Osteocyte (in vitro differentiated cells): ENCODE measurements around the gene ST8SIA2. TPM values are rescaled to one million over a fixed set of nuclear protein-coding genes. Genes with fewer than 3 reads are reported as not detected.

Experiments
- DNase-seq: peaks from one replicate; pipeline ENCODE4 v3.0.0; 2021; ENCODE audit warnings: mixed read lengths; ENCODE audit not compliant: unreplicated experiment; ENCODE audit errors: extremely low spot score
- H3K27ac Mint-ChIP-seq: one replicate; pipeline ENCODE4 v1.8.0; 2021; ENCODE audit warnings: mild to moderate bottlenecking, mixed read lengths; ENCODE audit not compliant: unreplicated experiment
- H3K27me3 Mint-ChIP-seq: one replicate; pipeline ENCODE4 v1.8.0; 2021; ENCODE audit warnings: mixed read lengths; ENCODE audit not compliant: unreplicated experiment
- H3K36me3 Mint-ChIP-seq: one replicate; pipeline ENCODE4 v1.8.0; 2021; ENCODE audit warnings: mixed read lengths; ENCODE audit not compliant: unreplicated experiment
- H3K4me1 Mint-ChIP-seq: one replicate; pipeline ENCODE4 v1.8.0; 2021; ENCODE audit warnings: mixed read lengths; ENCODE audit not compliant: unreplicated experiment
- H3K4me3 Mint-ChIP-seq: one replicate; pipeline ENCODE4 v1.8.0; 2021; ENCODE audit warnings: mild to moderate bottlenecking, moderate library complexity, mixed read lengths; ENCODE audit not compliant: unreplicated experiment
- H3K9me3 Mint-ChIP-seq: one replicate; pipeline ENCODE4 v1.8.0; 2021; ENCODE audit warnings: mixed read lengths; ENCODE audit not compliant: unreplicated experiment
- CTCF ChIP-seq: fragments of 200-600 bp; sonication (generic); IDR thresholded peaks from 2 replicates; pipeline ENCODE4 v1.5.0; 2021; ENCODE audit warnings: antibody characterized with exemption, mild to moderate bottlenecking, moderate library complexity
- total RNA-seq: library from RNA; stranded (reverse); gene quantifications from 2 replicates; pipeline ENCODE4 v1.2.1, GENCODE V29; 2021

Gene ST8SIA2
- total RNA-seq, 1 donor from 2014 or later = 2.1 TPM

GRCh38 chr15:92384381-92384780 lies 9.3 kb upstream of the ST8SIA2 start:
- DNase-seq = no peak
- H3K4me1 Mint-ChIP-seq = peaks cover 14% of the 10 kb centered on the region
- H3K4me3 Mint-ChIP-seq = no peak overlapping the region
- peaks cover 47% of the 10 kb centered on the region for H3K27me3 Mint-ChIP-seq
- H3K9me3 Mint-ChIP-seq = peaks cover 2% of the 10 kb centered on the region
- no peak for TF ChIP-seq CTCF
- no peaks in the 10 kb centered on the region for H3K36me3 Mint-ChIP-seq
- no peak overlapping the region for H3K27ac Mint-ChIP-seq

- H3K9me3 Mint-ChIP-seq = no peaks in the 10 kb centered on the region
Observed at GRCh38 chr15:92385096-92385495, 8.6 kb upstream of the ST8SIA2 start.

GRCh38 chr15:92391640-92392039 lies 2.0 kb upstream of the ST8SIA2 start:
- Mint-ChIP-seq H3K4me3 (no peak overlapping the region), H3K4me1 (peaks cover 17% of the 10 kb centered on the region), H3K27me3 (peaks cover 73% of the 10 kb centered on the region), H3K9me3 (no peaks in the 10 kb centered on the region), H3K36me3 (no peaks in the 10 kb centered on the region), H3K27ac (no peak overlapping the region)
- peak; percentile 57 for TF ChIP-seq CTCF
- no peak for DNase-seq

More at GRCh38 chr15:92385096-92385495, 8.6 kb upstream of the ST8SIA2 start:
- H3K27ac Mint-ChIP-seq = no peak overlapping the region
- no peak for DNase-seq
- no peaks in the 10 kb centered on the region for H3K36me3 Mint-ChIP-seq
- no peak for TF ChIP-seq CTCF
- peaks cover 52% of the 10 kb centered on the region for H3K27me3 Mint-ChIP-seq
- H3K4me3 Mint-ChIP-seq = no peak overlapping the region
- H3K4me1 Mint-ChIP-seq = peaks cover 14% of the 10 kb centered on the region

- no peaks in the 10 kb centered on the region for H3K9me3 Mint-ChIP-seq
- no peak for TF ChIP-seq CTCF
- DNase-seq = no peak
- peaks cover 66% of the 10 kb centered on the region for H3K27me3 Mint-ChIP-seq
- H3K4me3 Mint-ChIP-seq = no peak overlapping the region
- H3K4me1 Mint-ChIP-seq = peaks cover 17% of the 10 kb centered on the region
- H3K27ac Mint-ChIP-seq = no peak overlapping the region
- no peaks in the 10 kb centered on the region for H3K36me3 Mint-ChIP-seq
Observed at GRCh38 chr15:92392462-92392861, 1.2 kb upstream of the ST8SIA2 start.

- no peak for TF ChIP-seq CTCF
- no peak for DNase-seq
- Mint-ChIP-seq H3K27ac (peak overlapping the region; percentile 47), H3K27me3 (peaks cover 52% of the 10 kb centered on the region), H3K4me3 (peak overlapping the region; percentile 90), H3K36me3 (no peaks in the 10 kb centered on the region), H3K9me3 (no peaks in the 10 kb centered on the region), H3K4me1 (peaks cover 17% of the 10 kb centered on the region)
Observed at GRCh38 chr15:92393980-92394308, 263 bp downstream of the ST8SIA2 start.
